HCT116 (cell line): Measurements from ENCODE around the gene TMEM101. TPM values are rescaled to one million over a fixed set of nuclear protein-coding genes. Genes with fewer than 3 reads are reported as not detected.

Experiments used
- ATAC-seq: fragments of 200-7000 bp; cut with Tn5 transposase; 2 replicates; pipeline ENCODE4 v1.9.1; 2020; ENCODE audit warnings: mild to moderate bottlenecking, moderate library complexity
- BruUV-seq: library from RNA; stranded (reverse); fragments of 400-500 nt; replicated peaks from 2 replicates; lab custom pipeline; 2021; lab: Mats Ljungman, UMichigan
- CTCF ChIA-PET: fragments of 300-600 bp; sonication (Branson Sonifier 250); formaldehyde crosslinking; loops from one replicate; lab custom pipeline; 2021; ENCODE audit warnings: antibody characterized with exemption; lab: Charles Lee
- POLR2A ChIA-PET: fragments of 300-600, 350-600 bp; sonication (Branson Sonifier 250); formaldehyde crosslinking; loops from one replicate; lab custom pipeline; 2021; ENCODE audit warnings: antibody characterized with exemption; lab: Charles Lee
- RAD21 ChIA-PET, 2 experiments: fragments of 300-600 bp; sonication (Branson Sonifier 250); formaldehyde crosslinking; loops; one replicate each; lab custom pipeline; 2023; ENCODE audit warnings: low total read pairs in 2 of 2; ENCODE audit not compliant: uncharacterized antibody in 2 of 2, unreplicated experiment in 2 of 2, low non-redundant PET in 1 of 2; lab: Charles Lee
- DNase-seq: peaks from one replicate; pipeline ENCODE4 v3.0.0-alpha.2; 2010; ENCODE audit warnings: low read depth, low spot score
- H2AFZ ChIP-seq: fragments of 200-600 bp; shearing (Covaris generic), sonication (generic); 2 replicates; pipeline ENCODE4 v1.6.1; 2017; ENCODE audit warnings: low read depth, mixed run types, mixed read lengths, antibody characterized with exemption, low read length; ENCODE audit not compliant: poor library complexity, severe bottlenecking
- H3K27ac ChIP-seq: 2 replicates; pipeline ENCODE4 v1.5.1; 2012; ENCODE audit warnings: low read depth, low read length
- H3K27me3 ChIP-seq: fragments of 200-600 bp; sonication (generic); 2 replicates; pipeline ENCODE4 v1.6.1; 2016; ENCODE audit warnings: mixed run types, low read length, mixed read lengths; ENCODE audit not compliant: insufficient read depth
- H3K36me3 ChIP-seq, 2 experiments: fragments of 200-500 bp in 1 of 2; fragments of 200-600 bp in 1 of 2; sonication (Bioruptor generic) in 1 of 2; sonication (generic) in 1 of 2; 2 replicates each; pipeline versions ENCODE4 v1.5.1 to v1.6.1; 2014 to 2016; ENCODE audit warnings: low read length in 2 of 2, inconsistent platforms in 1 of 2, mixed read lengths in 1 of 2, mixed run types in 1 of 2; ENCODE audit not compliant: insufficient read depth in 2 of 2, control insufficient read depth in 1 of 2
- H3K4me1 ChIP-seq, 2 experiments: fragments of 200-600 bp in 1 of 2; sonication (generic) in 1 of 2; 2 replicates each; pipeline versions ENCODE4 v1.5.1 to v1.6.1; 2012 to 2017; ENCODE audit warnings: low read length in 2 of 2, inconsistent platforms in 1 of 2, mild to moderate bottlenecking in 1 of 2, mixed read lengths in 1 of 2, mixed run types in 1 of 2, moderate library complexity in 1 of 2; ENCODE audit not compliant: insufficient read depth in 2 of 2, control insufficient read depth in 1 of 2
- H3K4me2 ChIP-seq: fragments of 200-600 bp; sonication (generic); 2 replicates; pipeline ENCODE4 v1.6.1; 2017; ENCODE audit warnings: mixed run types, low read length, mixed read lengths
- H3K4me3 ChIP-seq, 2 experiments: fragments of 200-600 bp in 1 of 2; sonication (generic) in 1 of 2; replicated peaks in 1 of 2; 2 replicates each; pipeline ENCODE4 v1.5.1; 2011 to 2016; ENCODE audit warnings: low read length in 2 of 2, control low read depth in 1 of 2, low read depth in 1 of 2, mild to moderate bottlenecking in 1 of 2, mixed read lengths in 1 of 2, mixed run types in 1 of 2
- H3K79me2 ChIP-seq: fragments of 200-600 bp; sonication (generic); 2 replicates; pipeline ENCODE4 v1.6.1; 2017; ENCODE audit warnings: mild to moderate bottlenecking, mixed run types, low read length, moderate library complexity, mixed read lengths; ENCODE audit not compliant: insufficient read depth
- H3K9ac ChIP-seq: fragments of 200-600 bp; sonication (generic); 2 replicates; pipeline ENCODE4 v1.6.1; 2016; ENCODE audit warnings: low read length, mixed read lengths
- H3K9me2 ChIP-seq: fragments of 200-600 bp; sonication (generic), shearing (Covaris generic); 2 replicates; pipeline ENCODE4 v1.6.1; 2017; ENCODE audit warnings: mixed run types, mild to moderate bottlenecking, moderate library complexity; ENCODE audit not compliant: insufficient read depth
- H3K9me3 ChIP-seq, 2 experiments: fragments of 200-500 bp in 1 of 2; fragments of 200-600 bp in 1 of 2; sonication (Bioruptor generic) in 1 of 2; sonication (generic) in 1 of 2; 2 replicates each; pipeline ENCODE4 v1.6.1; 2014 to 2017; ENCODE audit warnings: low read length in 2 of 2, mixed read lengths in 2 of 2, inconsistent platforms in 1 of 2, low read depth in 1 of 2, mild to moderate bottlenecking in 1 of 2, mixed run types in 1 of 2, moderate library complexity in 1 of 2; ENCODE audit not compliant: control insufficient read depth in 1 of 2, insufficient read depth in 1 of 2
- H4K20me1 ChIP-seq: fragments of 200-600 bp; sonication (generic), shearing (Covaris generic); 2 replicates; pipeline ENCODE4 v1.6.1; 2017; ENCODE audit warnings: mixed run types, mild to moderate bottlenecking, moderate library complexity; ENCODE audit not compliant: insufficient read depth
- CBX3 ChIP-seq: IDR thresholded peaks from 2 replicates; pipeline ENCODE4 v1.6.1; 2012; ENCODE audit warnings: low read depth
- EGR1 ChIP-seq: IDR thresholded peaks from 2 replicates; pipeline ENCODE4 v1.6.1; 2012; ENCODE audit warnings: low read depth
- ELF1 ChIP-seq: IDR thresholded peaks from 2 replicates; pipeline ENCODE4 v1.6.1; 2012; ENCODE audit warnings: low read depth, borderline replicate concordance
- EZH2 ChIP-seq: fragments of 200-600 bp; sonication (generic); IDR thresholded peaks from 2 replicates; pipeline ENCODE4 v1.6.1; 2017; ENCODE audit warnings: antibody characterized with exemption, mixed run types
- EZH2phosphoT487 ChIP-seq: fragments of 200-600 bp; IDR thresholded peaks from 2 replicates; pipeline ENCODE4 v1.6.1; 2018; ENCODE audit warnings: antibody characterized with exemption, borderline replicate concordance
- FOSL1 ChIP-seq: IDR thresholded peaks from 2 replicates; pipeline ENCODE4 v1.6.1; 2012; ENCODE audit warnings: low read depth
- POLR2AphosphoS5 ChIP-seq: IDR thresholded peaks from 2 replicates; pipeline ENCODE4 v1.6.1; 2011; ENCODE audit warnings: mild to moderate bottlenecking, low read depth, low read length, moderate library complexity
- RAD21 ChIP-seq: IDR thresholded peaks from 2 replicates; pipeline ENCODE4 v1.6.1; 2012; ENCODE audit warnings: low read depth, mild to moderate bottlenecking
- SP1 ChIP-seq: IDR thresholded peaks from 2 replicates; pipeline ENCODE4 v1.6.1; 2012; ENCODE audit warnings: low read depth
- SRF ChIP-seq: IDR thresholded peaks from 2 replicates; pipeline ENCODE4 v1.6.1; 2012; ENCODE audit warnings: low read depth
- YY1 ChIP-seq: IDR thresholded peaks from 2 replicates; pipeline ENCODE4 v1.6.1; 2011; ENCODE audit warnings: low read length, low read depth, moderate library complexity, mild to moderate bottlenecking; ENCODE audit not compliant: insufficient replicate concordance; ENCODE audit errors: extremely low read depth
- ZFX ChIP-seq: fragments of 450-650 bp; IDR thresholded peaks from 2 replicates; pipeline ENCODE4 v1.6.1; 2017
- intact Hi-C: fragments of 100-400 bp; cut with micrococcal nuclease; formaldehyde crosslinking; loops from 2 replicates; pipeline ENCODE4 v1.10.0; 2022
- total RNA-seq: library from RNA; stranded (reverse); gene quantifications from one replicate; pipeline ENCODE4 v1.2.1, GENCODE V29; 2021; ENCODE audit not compliant: unreplicated experiment
- TF ChIP-seq, protein P1 (sequence below): IDR thresholded peaks from 2 replicates; pipeline ENCODE4 v1.6.1; 2012
- TF ChIP-seq, protein P2 (sequence below): IDR thresholded peaks from 2 replicates; pipeline ENCODE4 v1.6.1; 2012; ENCODE audit warnings: low read depth
- TF ChIP-seq, protein P3 (sequence below): IDR thresholded peaks from 2 replicates; pipeline ENCODE4 v1.6.1; 2012

Gene TMEM101
- total RNA-seq, 1 experiment from 2014 or later = 43.8 TPM

DNA sequence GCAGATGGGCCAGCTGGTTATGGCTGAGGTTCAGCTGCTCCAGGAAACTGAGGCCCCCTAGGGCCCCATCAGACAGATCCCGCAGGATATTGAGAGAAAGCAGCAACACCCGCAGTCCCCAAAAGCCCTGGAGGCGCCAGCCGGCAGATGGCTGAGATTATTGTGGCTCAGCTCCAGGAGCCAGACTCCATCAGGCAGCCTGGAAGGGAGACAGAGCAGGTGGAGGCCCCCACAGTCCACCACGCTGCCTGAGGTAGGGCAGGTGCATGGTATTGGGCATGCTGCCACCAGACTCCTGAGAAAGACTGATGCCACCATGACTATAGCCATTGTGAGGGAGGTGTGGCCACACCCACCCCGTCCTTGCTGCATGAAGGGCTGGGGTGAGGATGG lies 9.5 kb upstream of the TMEM101 start:
- Histone ChIP-seq H2AFZ (no peak overlapping the region), H4K20me1 (no peaks in the 10 kb centered on the region), H3K4me1 (no peaks in the 10 kb centered on the region), H3K27me3 (no peaks in the 10 kb centered on the region), H3K9ac (no peak overlapping the region), H3K9me3 (no peaks in the 10 kb centered on the region), H3K27ac (no peak overlapping the region), H3K4me2 (no peak overlapping the region), H3K36me3 (0 out of 4 replicates have a peak, but pooled peaks cover 0 to 6% of the 10 kb centered on the region in 2 experiments), H3K4me3 (no peak overlapping the region), H3K79me2 (no peaks in the 10 kb centered on the region), H3K9me2 (no peaks in the 10 kb centered on the region)
- ChIA-PET CTCF (no interaction called here), POLR2A (no interaction called here), RAD21 (no interaction called here)
- intact Hi-C loops = no loop called here
- ATAC-seq (no peak), DNase-seq (no peak)
- no peak for TF ChIP-seq SP1
- TF ChIP-seq, protein P1, sequence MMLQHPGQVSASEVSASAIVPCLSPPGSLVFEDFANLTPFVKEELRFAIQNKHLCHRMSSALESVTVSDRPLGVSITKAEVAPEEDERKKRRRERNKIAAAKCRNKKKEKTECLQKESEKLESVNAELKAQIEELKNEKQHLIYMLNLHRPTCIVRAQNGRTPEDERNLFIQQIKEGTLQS = no peak
- no peak for TF ChIP-seq RAD21
- TF ChIP-seq, protein P2, sequence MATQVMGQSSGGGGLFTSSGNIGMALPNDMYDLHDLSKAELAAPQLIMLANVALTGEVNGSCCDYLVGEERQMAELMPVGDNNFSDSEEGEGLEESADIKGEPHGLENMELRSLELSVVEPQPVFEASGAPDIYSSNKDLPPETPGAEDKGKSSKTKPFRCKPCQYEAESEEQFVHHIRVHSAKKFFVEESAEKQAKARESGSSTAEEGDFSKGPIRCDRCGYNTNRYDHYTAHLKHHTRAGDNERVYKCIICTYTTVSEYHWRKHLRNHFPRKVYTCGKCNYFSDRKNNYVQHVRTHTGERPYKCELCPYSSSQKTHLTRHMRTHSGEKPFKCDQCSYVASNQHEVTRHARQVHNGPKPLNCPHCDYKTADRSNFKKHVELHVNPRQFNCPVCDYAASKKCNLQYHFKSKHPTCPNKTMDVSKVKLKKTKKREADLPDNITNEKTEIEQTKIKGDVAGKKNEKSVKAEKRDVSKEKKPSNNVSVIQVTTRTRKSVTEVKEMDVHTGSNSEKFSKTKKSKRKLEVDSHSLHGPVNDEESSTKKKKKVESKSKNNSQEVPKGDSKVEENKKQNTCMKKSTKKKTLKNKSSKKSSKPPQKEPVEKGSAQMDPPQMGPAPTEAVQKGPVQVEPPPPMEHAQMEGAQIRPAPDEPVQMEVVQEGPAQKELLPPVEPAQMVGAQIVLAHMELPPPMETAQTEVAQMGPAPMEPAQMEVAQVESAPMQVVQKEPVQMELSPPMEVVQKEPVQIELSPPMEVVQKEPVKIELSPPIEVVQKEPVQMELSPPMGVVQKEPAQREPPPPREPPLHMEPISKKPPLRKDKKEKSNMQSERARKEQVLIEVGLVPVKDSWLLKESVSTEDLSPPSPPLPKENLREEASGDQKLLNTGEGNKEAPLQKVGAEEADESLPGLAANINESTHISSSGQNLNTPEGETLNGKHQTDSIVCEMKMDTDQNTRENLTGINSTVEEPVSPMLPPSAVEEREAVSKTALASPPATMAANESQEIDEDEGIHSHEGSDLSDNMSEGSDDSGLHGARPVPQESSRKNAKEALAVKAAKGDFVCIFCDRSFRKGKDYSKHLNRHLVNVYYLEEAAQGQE = no peak
- no peak for TF ChIP-seq EZH2
- no peak for TF ChIP-seq EZH2phosphoT487
- TF ChIP-seq SRF = no peak
- TF ChIP-seq FOSL1 = no peak
- TF ChIP-seq POLR2AphosphoS5 = no peak; the same call in 1 of the 2 replicates
- TF ChIP-seq, protein P3, sequence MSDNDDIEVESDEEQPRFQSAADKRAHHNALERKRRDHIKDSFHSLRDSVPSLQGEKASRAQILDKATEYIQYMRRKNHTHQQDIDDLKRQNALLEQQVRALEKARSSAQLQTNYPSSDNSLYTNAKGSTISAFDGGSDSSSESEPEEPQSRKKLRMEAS = no peak
- no peak for TF ChIP-seq ELF1
- TF ChIP-seq ZFX = no peak
- no peak for TF ChIP-seq CBX3
- TF ChIP-seq YY1 = no peak
- TF ChIP-seq EGR1 = no peak
- no TSS peak for BruUV-seq
